Cerebellar cortex (tissue), 1 donor: Measurements from ENCODE around the gene FAM3D.
"Not testable (repeated sequence)": the region's sequence is repeated elsewhere in the genome, so short reads cannot be mapped to it uniquely, and the experiment has no call there.

ENCODE experiments used
- DNase-seq: peaks from one replicate; pipeline ENCODE4 v3.0.0-alpha.2; 2015; ENCODE audit warnings: low spot score

The FAM3D gene, protein sequence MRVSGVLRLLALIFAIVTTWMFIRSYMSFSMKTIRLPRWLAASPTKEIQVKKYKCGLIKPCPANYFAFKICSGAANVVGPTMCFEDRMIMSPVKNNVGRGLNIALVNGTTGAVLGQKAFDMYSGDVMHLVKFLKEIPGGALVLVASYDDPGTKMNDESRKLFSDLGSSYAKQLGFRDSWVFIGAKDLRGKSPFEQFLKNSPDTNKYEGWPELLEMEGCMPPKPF

GRCh38 chr3:58666683-58667082 lies at the start of gene FAM3D:
Gene FAM3D, minus strand, starts transcription at chr3:58666774. Its CDS starts 11,211 bp downstream, at chr3:58655563.
- DNase-seq = no peak

GRCh38 chr3:58713715-58714401 lies 47.3 kb upstream of the FAM3D start:
- DNase-seq = no peak

DNA sequence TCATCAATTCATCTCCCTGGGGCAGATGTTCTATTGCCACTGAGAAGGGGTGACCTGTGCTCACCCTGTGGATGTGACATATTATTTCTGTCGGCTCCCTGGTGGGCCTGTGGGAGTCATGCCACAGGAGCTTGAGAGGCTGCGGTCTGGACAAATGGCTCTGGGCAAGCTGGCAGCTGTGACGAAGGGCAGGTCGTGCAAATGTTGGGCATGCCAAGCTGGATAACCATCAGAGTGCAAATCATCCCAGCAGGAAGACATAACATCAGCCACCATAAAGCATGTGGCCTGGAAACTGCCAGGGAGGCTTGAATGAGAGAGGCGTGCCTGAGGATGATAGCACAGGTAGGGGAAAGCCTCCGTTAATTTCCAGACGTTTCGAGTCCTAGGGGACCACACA lies 45.3 kb upstream of the FAM3D start:
- no peak for DNase-seq

DNA sequence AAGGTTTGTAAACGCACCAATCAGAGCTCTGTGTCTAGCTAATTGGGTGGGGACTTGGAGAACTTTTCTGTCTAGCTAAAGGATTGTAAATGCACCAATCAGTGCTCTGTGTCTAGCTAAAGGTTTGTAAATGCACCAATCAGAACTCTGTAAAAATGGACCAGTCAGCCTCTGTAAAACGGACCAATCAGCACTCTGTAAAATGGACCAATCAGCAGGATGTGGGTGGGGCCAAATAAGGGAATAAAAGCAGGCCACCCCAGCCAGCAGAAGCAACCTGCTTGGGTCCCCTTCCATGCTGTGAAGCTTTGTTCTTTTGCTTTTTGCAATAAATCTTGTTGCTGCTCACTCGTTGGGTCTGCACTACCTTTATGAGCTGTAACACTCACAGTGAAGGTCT lies 42.4 kb upstream of the FAM3D start:
- not testable (repeated sequence) for DNase-seq

- no peak for DNase-seq
Observed at GRCh38 chr3:58708116-58708791, 41.7 kb upstream of the FAM3D start.

- DNase-seq = no peak
Observed at GRCh38 chr3:58707390-58707930, 40.9 kb upstream of the FAM3D start.

- DNase-seq = no peak
Observed at GRCh38 chr3:58706395-58707167, 40.0 kb upstream of the FAM3D start.

DNA sequence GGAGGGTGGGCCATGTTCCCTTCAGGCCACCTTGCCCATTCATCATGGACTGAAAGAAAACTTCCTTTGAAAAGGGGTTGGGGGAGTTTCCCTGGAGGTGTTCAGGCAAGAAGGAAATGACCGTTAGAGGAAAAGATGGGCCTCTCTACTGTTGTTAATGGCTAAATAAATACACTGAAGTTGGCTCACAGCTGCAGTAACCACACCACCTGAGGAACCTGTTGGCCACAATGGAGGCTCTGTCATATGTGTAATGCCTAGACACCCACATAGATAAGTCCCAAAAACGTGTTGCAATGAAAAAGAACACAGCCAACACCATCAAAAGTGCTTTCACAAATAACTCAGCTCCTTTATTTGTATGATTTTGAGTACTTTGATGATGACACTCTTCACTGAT lies 38.2 kb upstream of the FAM3D start:
- no peak for DNase-seq

- not testable (repeated sequence) for DNase-seq
Observed at GRCh38 chr3:58704304-58704703, 37.7 kb upstream of the FAM3D start.

GRCh38 chr3:58698246-58698645 lies 31.7 kb upstream of the FAM3D start:
- no peak for DNase-seq

- DNase-seq = no peak
Observed at GRCh38 chr3:58697561-58697960, 31.0 kb upstream of the FAM3D start.

- not testable (repeated sequence) for DNase-seq
Observed at GRCh38 chr3:58696813-58697212, 30.2 kb upstream of the FAM3D start.

DNA sequence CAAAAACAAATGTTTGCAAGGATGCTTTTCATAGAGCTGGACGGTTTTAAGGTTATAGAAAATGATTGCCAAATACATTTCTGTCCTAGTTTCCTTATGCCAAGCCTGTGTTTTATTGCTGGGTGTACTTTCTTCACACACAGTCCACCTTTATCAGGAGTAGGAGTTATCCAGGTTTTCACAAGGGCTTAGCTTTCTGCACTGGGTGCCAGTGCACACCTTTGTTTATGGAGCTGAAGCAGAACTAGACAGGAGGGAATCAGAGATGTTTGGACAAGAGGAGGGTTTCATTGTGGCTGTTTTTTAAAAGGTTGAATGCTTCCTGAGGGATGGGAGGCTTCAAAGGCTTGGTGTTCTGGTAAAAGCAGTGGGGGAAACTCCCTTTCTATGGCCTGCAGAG lies 29.5 kb upstream of the FAM3D start:
- DNase-seq = no peak

- DNase-seq = not testable (repeated sequence)
Observed at GRCh38 chr3:58695284-58695683, 28.7 kb upstream of the FAM3D start.

DNA sequence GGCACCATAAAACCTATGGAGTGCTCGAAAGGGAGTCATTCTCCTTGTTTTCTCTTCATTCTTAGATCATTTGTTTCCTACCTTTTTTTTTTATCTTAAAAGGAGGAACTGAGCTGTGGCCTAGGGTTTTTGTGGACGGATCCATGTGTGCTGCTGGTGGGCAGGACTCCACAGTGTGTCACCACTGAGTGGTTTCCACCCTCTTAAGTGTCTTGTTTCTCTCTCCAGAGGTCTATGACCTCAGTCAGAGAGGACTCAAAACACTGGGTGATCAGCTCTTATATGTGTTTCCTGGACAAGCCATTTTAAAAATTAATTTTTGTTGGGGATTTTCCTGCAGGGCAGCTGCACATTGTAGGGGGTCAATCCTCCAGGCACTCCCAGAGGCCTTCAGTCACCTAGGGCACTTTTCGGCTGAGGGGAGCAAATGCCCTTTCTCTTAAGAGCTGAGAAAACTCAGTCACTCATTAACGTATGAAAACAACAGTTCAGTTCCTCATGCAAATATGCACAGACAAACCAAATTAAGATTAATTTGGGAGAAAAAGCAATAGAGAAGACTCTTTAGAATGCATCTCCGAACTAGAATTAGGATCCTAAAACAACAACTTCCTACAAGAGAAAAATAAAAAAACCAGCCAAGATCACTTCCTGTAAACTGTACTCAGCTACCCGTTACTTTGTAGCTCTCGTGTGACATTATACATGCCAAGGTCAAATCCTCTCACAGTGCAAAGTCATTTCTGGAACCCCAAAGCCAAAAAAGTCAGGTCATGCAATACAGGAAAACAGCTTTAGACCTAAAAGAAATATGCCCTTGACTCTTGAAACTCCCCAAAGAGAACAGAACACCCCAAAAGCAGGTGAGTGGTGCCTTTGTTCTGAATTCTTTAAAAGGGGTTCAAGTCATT lies 27.6 kb upstream of the FAM3D start:
- DNase-seq = no peak

- no peak for DNase-seq
Observed at GRCh38 chr3:58692484-58692883, 25.9 kb upstream of the FAM3D start.

DNA sequence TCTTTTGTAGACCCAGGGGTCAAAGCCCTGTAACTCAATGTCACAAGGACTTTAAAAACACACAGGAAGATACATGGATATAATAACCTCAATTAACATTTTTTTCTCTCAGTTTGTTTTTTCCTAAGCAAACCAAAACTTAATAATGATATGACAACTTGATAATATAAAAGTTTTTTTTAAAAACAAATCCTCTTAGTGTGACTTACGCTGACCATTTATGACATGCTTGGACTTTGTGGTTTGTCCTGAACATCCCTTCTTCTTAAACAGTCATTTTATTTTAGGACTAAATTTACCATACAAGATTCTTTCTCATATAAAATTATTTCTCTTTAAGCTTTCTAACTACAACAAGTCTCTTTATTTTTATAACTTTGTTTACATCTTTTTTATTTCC lies 25.4 kb upstream of the FAM3D start:
- DNase-seq = peak; percentile 7

- no peak for DNase-seq
Observed at GRCh38 chr3:58690490-58690889, 23.9 kb upstream of the FAM3D start.

DNA sequence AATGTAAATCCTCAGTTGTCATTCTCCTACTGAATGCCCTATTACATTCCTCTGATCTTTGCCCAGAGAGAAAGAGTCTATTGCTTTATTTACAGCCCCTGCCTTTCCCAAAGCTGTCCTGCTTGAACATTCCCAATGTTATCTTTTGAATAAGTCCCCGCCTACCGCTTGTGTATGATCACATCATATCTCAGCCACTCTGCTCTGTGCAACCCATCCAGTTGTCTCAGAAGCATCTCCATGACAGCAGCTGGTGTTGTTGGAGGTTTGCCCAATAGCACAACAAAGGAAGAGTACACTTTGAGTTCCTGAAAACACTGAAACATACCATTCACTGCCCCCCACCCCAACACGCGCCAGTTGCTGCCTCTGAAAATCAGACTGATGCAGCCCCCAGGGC lies 22.0 kb upstream of the FAM3D start:
- no peak for DNase-seq

- no peak for DNase-seq
Observed at GRCh38 chr3:58686847-58687246, 20.3 kb upstream of the FAM3D start.

DNA sequence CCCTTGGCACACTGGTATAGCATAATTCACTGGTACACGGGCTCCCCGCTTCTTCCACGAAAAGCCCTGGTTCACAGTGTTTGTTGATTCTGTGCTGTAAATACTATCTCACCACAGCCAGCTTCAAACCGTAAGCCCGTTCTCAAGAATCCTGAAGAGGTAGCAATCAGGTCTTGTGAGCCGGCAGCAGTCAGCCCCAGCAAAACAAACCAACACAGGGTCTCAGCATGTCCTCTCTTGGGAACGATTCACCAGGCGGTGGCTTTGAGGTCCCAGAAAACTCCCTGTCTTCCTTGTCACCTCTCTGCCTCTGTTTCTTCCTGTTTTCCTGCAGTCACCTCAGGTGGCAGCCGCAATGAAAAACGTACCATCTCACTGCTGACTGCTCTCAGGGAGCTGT lies 19.1 kb upstream of the FAM3D start:
- no peak for DNase-seq
